Upper lobe of left lung (tissue), 4 donors: ENCODE measurements around the gene MTAP.

Experiments used
- EP300 ChIP-seq, 4 donors: sonication (generic); formaldehyde crosslinking; IDR thresholded peaks; one replicate each; pipeline ENCODE4 v1.5.1; 2017; ENCODE audit warnings: antibody characterized with exemption in 4 of 4, control low read depth in 2 of 4
- POLR2A ChIP-seq, 4 donors: fragments of 450-650 bp; IDR thresholded peaks; one replicate each; pipeline ENCODE4 v1.5.1; 2016 to 2017; ENCODE audit warnings: antibody characterized with exemption in 4 of 4, mild to moderate bottlenecking in 2 of 4
- TF ChIP-seq, protein P1 (sequence below), 6 experiments: fragments of 450-650 bp in 4 of 6; fragments of 200-600 bp in 2 of 6; sonication (generic) in 2 of 6; IDR thresholded peaks; one replicate each; pipeline ENCODE4 v1.5.1; 2016 to 2019; ENCODE audit warnings: antibody characterized with exemption in 6 of 6

DNA sequence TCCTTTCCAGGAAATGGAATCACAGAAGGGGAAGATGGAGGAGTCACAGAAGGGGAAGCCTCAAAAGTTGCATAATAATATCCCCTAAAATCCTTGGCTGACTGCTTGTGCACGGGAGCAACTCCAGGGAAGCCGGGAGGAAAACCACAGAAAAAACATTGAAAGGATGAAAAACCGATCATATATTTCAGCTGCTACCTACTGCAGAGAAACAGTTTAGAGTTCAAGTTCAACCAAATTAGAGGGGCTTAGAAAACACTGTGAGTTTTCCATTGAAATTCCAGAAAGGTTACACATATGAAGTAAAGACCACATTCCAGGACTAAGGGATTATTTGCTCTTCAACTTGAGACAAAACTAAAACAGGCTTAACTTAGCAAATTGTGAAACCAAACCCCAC, 37.6 kb upstream of the MTAP start:
- no peak for TF ChIP-seq POLR2A (IDR thresholded peaks at IDR 0.05)
- TF ChIP-seq, protein P1, sequence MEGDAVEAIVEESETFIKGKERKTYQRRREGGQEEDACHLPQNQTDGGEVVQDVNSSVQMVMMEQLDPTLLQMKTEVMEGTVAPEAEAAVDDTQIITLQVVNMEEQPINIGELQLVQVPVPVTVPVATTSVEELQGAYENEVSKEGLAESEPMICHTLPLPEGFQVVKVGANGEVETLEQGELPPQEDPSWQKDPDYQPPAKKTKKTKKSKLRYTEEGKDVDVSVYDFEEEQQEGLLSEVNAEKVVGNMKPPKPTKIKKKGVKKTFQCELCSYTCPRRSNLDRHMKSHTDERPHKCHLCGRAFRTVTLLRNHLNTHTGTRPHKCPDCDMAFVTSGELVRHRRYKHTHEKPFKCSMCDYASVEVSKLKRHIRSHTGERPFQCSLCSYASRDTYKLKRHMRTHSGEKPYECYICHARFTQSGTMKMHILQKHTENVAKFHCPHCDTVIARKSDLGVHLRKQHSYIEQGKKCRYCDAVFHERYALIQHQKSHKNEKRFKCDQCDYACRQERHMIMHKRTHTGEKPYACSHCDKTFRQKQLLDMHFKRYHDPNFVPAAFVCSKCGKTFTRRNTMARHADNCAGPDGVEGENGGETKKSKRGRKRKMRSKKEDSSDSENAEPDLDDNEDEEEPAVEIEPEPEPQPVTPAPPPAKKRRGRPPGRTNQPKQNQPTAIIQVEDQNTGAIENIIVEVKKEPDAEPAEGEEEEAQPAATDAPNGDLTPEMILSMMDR (IDR thresholded peaks at IDR 0.05): no peak
- no peak for TF ChIP-seq EP300 (IDR thresholded peaks at IDR 0.05)
